ENCODE measurements around the gene ZNF616. TPM values are rescaled to one million over a fixed set of nuclear protein-coding genes. Genes with fewer than 3 reads are reported as not detected.

The ZNF616 gene
- total RNA-seq, 1 experiment from 2014 or later, result 34.6 TPM

DNA sequence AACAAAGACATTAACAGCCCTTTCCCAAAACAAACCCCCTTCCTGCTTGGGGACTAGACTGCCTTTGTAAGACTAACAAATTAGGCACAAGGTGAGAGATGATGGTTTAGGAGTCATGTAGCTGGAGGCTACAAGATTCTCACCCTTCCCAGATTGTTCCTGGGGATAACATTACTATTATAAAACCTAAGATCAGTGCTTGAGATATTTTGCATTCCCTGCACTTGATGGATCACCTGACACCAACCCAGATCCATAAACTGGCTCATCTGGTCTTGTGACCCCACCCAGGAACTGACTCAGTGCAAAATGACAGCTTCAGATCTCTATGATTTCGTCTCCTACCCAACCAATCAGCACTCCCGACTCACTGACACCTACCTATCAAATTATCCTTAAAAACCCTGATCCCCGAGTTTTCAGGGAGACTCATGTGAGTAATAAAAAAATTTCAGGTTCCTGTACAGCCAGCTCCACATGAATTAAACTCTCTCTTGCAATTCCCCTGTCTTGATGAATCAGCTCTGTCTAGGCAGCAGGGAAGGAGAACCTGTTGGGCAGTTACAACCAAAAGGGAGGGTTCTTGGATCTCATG lies 2.4 kb upstream of the ZNF616 start:
- ChIA-PET CTCF (no interaction called here), POLR2A (no interaction called here)
- Mint-ChIP-seq H3K4me3 (no peak overlapping the region), H3K36me3 (peaks cover 15% of the 10 kb centered on the region), H3K4me1 (peaks cover 19% of the 10 kb centered on the region), H3K27me3 (ENCODE audit: low read depth) (peaks cover 5% of the 10 kb centered on the region; the same call in 1 of the 2 replicates), H3K9me3 (peaks cover 18% of the 10 kb centered on the region), H3K27ac (no peak overlapping the region)
- TF ChIP-seq GABPB1 (CRISPR knock-in tag; IDR thresholded peaks at IDR 0.05) (no peak), ZNF232 (CRISPR knock-in tag; IDR thresholded peaks at IDR 0.05) (no peak), IRF2 (CRISPR knock-in tag; IDR thresholded peaks at IDR 0.05; ENCODE audit: borderline replicate concordance, low read depth) (no peak)
- TF ChIP-seq, protein P1, sequence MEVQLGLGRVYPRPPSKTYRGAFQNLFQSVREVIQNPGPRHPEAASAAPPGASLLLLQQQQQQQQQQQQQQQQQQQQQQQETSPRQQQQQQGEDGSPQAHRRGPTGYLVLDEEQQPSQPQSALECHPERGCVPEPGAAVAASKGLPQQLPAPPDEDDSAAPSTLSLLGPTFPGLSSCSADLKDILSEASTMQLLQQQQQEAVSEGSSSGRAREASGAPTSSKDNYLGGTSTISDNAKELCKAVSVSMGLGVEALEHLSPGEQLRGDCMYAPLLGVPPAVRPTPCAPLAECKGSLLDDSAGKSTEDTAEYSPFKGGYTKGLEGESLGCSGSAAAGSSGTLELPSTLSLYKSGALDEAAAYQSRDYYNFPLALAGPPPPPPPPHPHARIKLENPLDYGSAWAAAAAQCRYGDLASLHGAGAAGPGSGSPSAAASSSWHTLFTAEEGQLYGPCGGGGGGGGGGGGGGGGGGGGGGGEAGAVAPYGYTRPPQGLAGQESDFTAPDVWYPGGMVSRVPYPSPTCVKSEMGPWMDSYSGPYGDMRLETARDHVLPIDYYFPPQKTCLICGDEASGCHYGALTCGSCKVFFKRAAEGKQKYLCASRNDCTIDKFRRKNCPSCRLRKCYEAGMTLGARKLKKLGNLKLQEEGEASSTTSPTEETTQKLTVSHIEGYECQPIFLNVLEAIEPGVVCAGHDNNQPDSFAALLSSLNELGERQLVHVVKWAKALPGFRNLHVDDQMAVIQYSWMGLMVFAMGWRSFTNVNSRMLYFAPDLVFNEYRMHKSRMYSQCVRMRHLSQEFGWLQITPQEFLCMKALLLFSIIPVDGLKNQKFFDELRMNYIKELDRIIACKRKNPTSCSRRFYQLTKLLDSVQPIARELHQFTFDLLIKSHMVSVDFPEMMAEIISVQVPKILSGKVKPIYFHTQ (CRISPR knock-in tag; IDR thresholded peaks at IDR 0.05), result no peak
- TF ChIP-seq, protein P2, sequence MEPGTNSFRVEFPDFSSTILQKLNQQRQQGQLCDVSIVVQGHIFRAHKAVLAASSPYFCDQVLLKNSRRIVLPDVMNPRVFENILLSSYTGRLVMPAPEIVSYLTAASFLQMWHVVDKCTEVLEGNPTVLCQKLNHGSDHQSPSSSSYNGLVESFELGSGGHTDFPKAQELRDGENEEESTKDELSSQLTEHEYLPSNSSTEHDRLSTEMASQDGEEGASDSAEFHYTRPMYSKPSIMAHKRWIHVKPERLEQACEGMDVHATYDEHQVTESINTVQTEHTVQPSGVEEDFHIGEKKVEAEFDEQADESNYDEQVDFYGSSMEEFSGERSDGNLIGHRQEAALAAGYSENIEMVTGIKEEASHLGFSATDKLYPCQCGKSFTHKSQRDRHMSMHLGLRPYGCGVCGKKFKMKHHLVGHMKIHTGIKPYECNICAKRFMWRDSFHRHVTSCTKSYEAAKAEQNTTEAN (CRISPR knock-in tag; IDR thresholded peaks at IDR 0.05), result no peak
- DNase-seq (ENCODE audit: low spot score) (no peak), ATAC-seq (no peak)

DNA sequence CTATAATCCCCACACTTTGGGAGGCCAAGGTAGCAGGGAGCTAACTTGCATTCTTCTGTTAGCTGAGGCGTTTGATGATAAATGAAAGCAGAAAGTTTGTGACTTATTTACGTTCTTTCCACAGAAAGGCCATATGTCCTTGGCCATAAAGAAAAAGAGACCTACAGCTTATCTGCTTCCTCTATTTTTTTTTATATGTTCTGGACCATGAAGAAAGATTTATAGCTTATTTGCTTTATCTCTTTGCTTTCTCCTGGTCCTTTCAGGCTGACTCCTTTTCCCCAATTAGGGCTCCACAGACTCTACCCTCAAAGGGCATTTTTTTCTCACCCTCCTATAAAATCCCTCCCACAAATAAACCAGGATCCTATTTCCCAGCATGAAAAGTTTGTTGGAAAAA lies 1.5 kb upstream of the ZNF616 start:
- H3K27me3 Mint-ChIP-seq (ENCODE audit: low read depth), result no peaks in the 10 kb centered on the region; the same call in 1 of the 2 replicates
- ChIA-PET CTCF (no interaction called here), POLR2A (interaction anchor here (3.0 kb wide), 1 partner anchor 48 kb away, joined by 21 read pairs; the partner anchor contains the start of gene PPP2R1A)
- DNase-seq (ENCODE audit: low spot score), result no peak
- no peak overlapping the region for H3K4me3 Mint-ChIP-seq
- TF ChIP-seq, protein P3, sequence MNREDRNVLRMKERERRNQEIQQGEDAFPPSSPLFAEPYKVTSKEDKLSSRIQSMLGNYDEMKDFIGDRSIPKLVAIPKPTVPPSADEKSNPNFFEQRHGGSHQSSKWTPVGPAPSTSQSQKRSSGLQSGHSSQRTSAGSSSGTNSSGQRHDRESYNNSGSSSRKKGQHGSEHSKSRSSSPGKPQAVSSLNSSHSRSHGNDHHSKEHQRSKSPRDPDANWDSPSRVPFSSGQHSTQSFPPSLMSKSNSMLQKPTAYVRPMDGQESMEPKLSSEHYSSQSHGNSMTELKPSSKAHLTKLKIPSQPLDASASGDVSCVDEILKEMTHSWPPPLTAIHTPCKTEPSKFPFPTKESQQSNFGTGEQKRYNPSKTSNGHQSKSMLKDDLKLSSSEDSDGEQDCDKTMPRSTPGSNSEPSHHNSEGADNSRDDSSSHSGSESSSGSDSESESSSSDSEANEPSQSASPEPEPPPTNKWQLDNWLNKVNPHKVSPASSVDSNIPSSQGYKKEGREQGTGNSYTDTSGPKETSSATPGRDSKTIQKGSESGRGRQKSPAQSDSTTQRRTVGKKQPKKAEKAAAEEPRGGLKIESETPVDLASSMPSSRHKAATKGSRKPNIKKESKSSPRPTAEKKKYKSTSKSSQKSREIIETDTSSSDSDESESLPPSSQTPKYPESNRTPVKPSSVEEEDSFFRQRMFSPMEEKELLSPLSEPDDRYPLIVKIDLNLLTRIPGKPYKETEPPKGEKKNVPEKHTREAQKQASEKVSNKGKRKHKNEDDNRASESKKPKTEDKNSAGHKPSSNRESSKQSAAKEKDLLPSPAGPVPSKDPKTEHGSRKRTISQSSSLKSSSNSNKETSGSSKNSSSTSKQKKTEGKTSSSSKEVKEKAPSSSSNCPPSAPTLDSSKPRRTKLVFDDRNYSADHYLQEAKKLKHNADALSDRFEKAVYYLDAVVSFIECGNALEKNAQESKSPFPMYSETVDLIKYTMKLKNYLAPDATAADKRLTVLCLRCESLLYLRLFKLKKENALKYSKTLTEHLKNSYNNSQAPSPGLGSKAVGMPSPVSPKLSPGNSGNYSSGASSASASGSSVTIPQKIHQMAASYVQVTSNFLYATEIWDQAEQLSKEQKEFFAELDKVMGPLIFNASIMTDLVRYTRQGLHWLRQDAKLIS (CRISPR knock-in tag; IDR thresholded peaks at IDR 0.05; ENCODE audit: borderline replicate concordance), result no peak
- H3K9me3 Mint-ChIP-seq, result peaks cover 10% of the 10 kb centered on the region
- peaks cover 19% of the 10 kb centered on the region for H3K4me1 Mint-ChIP-seq
- ATAC-seq, result no peak
- H3K36me3 Mint-ChIP-seq, result peaks cover 13% of the 10 kb centered on the region
- no peak overlapping the region for H3K27ac Mint-ChIP-seq

DNA sequence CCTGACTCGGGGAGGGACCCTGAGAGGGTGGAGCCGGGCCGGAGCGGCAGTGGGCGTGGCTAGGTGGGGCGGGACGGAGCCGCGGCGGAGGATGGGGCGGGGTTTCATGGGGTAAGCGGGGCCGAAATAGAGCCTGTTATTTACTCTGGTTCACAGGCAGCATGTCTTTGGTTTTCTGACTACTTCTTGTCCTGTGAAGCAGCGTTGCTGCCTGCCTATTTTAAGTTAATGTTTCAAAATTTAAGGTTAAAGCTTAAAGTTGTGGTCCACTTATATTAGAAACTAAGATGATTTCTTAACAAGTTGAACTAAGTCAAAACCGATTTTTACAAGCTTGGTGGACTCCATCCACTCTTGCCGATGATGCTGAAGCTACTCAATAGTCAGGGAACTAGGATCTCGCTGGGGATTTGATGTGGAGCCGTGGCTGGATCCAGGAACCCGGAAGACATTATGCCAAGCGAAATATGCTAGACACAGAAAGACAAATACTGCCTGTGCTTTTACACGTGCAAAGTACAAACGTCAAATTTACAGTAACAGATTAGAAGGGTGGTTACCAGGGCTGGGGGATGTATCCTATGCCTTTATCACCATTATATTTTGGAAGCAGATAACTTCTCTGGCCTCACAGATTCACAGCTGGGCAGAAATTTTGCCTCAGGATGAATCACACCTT lies 433 bp upstream of the ZNF616 start:
- H3K36me3 Mint-ChIP-seq, result peaks cover 10% of the 10 kb centered on the region
- ATAC-seq (peak; percentile 92), DNase-seq (ENCODE audit: low spot score) (no peak)
- peak overlapping the region; percentile 86; the same call in 1 of the 2 replicates for H3K27ac Mint-ChIP-seq
- ChIA-PET CTCF (interaction anchor here (2.1 kb wide), 1 partner anchor 64 kb away, joined by 8 read pairs; no protein-coding TSS in a partner anchor), POLR2A (interaction anchor here (3.0 kb wide), 1 partner anchor 49 kb away, joined by 21 read pairs; the partner anchor contains the start of gene PPP2R1A)
- no peaks in the 10 kb centered on the region; the same call in 1 of the 2 replicates for H3K27me3 Mint-ChIP-seq (ENCODE audit: low read depth)
- peak overlapping the region; percentile 97 for H3K4me3 Mint-ChIP-seq
- H3K9me3 Mint-ChIP-seq, result peaks cover 5% of the 10 kb centered on the region
- peaks cover 22% of the 10 kb centered on the region for H3K4me1 Mint-ChIP-seq
- no peak for TF ChIP-seq JUN (CRISPR knock-in tag; IDR thresholded peaks at IDR 0.05)
- TF ChIP-seq, protein P4, sequence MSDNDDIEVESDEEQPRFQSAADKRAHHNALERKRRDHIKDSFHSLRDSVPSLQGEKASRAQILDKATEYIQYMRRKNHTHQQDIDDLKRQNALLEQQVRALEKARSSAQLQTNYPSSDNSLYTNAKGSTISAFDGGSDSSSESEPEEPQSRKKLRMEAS (CRISPR knock-in tag; IDR thresholded peaks at IDR 0.05), result no peak
- TF ChIP-seq, protein P5, sequence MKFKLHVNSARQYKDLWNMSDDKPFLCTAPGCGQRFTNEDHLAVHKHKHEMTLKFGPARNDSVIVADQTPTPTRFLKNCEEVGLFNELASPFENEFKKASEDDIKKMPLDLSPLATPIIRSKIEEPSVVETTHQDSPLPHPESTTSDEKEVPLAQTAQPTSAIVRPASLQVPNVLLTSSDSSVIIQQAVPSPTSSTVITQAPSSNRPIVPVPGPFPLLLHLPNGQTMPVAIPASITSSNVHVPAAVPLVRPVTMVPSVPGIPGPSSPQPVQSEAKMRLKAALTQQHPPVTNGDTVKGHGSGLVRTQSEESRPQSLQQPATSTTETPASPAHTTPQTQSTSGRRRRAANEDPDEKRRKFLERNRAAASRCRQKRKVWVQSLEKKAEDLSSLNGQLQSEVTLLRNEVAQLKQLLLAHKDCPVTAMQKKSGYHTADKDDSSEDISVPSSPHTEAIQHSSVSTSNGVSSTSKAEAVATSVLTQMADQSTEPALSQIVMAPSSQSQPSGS (CRISPR knock-in tag; IDR thresholded peaks at IDR 0.05; ENCODE audit: borderline replicate concordance, low read depth), result no peak
- TF ChIP-seq ZNF396 (CRISPR knock-in tag; IDR thresholded peaks at IDR 0.05; ENCODE audit: borderline replicate concordance), result no peak
- no peak for TF ChIP-seq ZNF138 (CRISPR knock-in tag; conservative IDR thresholded peaks at IDR 0.05)
- TF ChIP-seq, protein P6, sequence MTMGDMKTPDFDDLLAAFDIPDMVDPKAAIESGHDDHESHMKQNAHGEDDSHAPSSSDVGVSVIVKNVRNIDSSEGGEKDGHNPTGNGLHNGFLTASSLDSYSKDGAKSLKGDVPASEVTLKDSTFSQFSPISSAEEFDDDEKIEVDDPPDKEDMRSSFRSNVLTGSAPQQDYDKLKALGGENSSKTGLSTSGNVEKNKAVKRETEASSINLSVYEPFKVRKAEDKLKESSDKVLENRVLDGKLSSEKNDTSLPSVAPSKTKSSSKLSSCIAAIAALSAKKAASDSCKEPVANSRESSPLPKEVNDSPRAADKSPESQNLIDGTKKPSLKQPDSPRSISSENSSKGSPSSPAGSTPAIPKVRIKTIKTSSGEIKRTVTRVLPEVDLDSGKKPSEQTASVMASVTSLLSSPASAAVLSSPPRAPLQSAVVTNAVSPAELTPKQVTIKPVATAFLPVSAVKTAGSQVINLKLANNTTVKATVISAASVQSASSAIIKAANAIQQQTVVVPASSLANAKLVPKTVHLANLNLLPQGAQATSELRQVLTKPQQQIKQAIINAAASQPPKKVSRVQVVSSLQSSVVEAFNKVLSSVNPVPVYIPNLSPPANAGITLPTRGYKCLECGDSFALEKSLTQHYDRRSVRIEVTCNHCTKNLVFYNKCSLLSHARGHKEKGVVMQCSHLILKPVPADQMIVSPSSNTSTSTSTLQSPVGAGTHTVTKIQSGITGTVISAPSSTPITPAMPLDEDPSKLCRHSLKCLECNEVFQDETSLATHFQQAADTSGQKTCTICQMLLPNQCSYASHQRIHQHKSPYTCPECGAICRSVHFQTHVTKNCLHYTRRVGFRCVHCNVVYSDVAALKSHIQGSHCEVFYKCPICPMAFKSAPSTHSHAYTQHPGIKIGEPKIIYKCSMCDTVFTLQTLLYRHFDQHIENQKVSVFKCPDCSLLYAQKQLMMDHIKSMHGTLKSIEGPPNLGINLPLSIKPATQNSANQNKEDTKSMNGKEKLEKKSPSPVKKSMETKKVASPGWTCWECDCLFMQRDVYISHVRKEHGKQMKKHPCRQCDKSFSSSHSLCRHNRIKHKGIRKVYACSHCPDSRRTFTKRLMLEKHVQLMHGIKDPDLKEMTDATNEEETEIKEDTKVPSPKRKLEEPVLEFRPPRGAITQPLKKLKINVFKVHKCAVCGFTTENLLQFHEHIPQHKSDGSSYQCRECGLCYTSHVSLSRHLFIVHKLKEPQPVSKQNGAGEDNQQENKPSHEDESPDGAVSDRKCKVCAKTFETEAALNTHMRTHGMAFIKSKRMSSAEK (CRISPR knock-in tag; IDR thresholded peaks at IDR 0.05; ENCODE audit: borderline replicate concordance), result no peak
- TF ChIP-seq TEAD4 (CRISPR knock-in tag; IDR thresholded peaks at IDR 0.05), result no peak
- TF ChIP-seq ZNF263 (CRISPR knock-in tag; IDR thresholded peaks at IDR 0.05; ENCODE audit: low read depth), result no peak
- TF ChIP-seq SMAD3 (CRISPR knock-in tag; IDR thresholded peaks at IDR 0.05; ENCODE audit: borderline replicate concordance), result no peak
- no peak for TF ChIP-seq ZNF121 (CRISPR knock-in tag; IDR thresholded peaks at IDR 0.05)

Measured in WTC11 (cell line).